Adrenal gland (tissue), 12 donors: ENCODE measurements around the gene ITPR1. TPM values are rescaled to one million over a fixed set of nuclear protein-coding genes. Genes with fewer than 3 reads are reported as not detected.

ENCODE experiments used
- DNase-seq, 7 donors: peaks; one replicate each; pipeline ENCODE4 v3.0.0-alpha.2; 2019 to 2020
- H3K27ac ChIP-seq, 5 donors: fragments of 200-600 bp; sonication (generic) in 4 of 5; 1 replicate in 3 of 5; 2 replicates in 2 of 5; pipeline versions ENCODE4 v1.5.1 to v1.8.0; 2016 to 2020; ENCODE audit warnings: mild to moderate bottlenecking in 1 of 5
- H3K27me3 ChIP-seq: fragments of 200-600 bp; 2 replicates; pipeline ENCODE4 v1.8.0; 2021
- H3K36me3 ChIP-seq, 2 donors: fragments of 200-600 bp; replicated peaks in 1 of 2; 1 replicate in 1 of 2; 2 replicates in 1 of 2; pipeline versions ENCODE4 v1.5.1 to v1.8.0; 2018 to 2022
- H3K4me1 ChIP-seq, 2 donors: fragments of 200-600 bp; replicated peaks in 1 of 2; 1 replicate in 1 of 2; 2 replicates in 1 of 2; pipeline versions ENCODE4 v1.5.1 to v1.8.0; 2018 to 2021
- H3K4me3 ChIP-seq, 4 donors: fragments of 200-600 bp; sonication (generic) in 3 of 4; one replicate each; pipeline ENCODE4 v1.5.1; 2016 to 2018
- H3K9me3 ChIP-seq, 3 donors: fragments of 200-600 bp; sonication (generic) in 1 of 3; replicated peaks in 1 of 3; 1 replicate in 2 of 3; 2 replicates in 1 of 3; pipeline versions ENCODE4 v1.5.1 to v1.8.0; 2016 to 2021
- CTCF ChIP-seq, 6 experiments: fragments of 450-650 bp in 4 of 6; fragments of 200-600 bp in 2 of 6; sonication (generic) in 1 of 6; IDR thresholded peaks; 1 replicate in 5 of 6; 2 replicates in 1 of 6; pipeline versions ENCODE4 v1.5.1 to v1.8.0; 2016 to 2021; ENCODE audit warnings: antibody characterized with exemption in 6 of 6, mild to moderate bottlenecking in 2 of 6, moderate library complexity in 1 of 6
- POLR2A ChIP-seq, 2 donors: fragments of 450-650 bp; IDR thresholded peaks; one replicate each; pipeline ENCODE4 v1.6.1; 2017; ENCODE audit warnings: antibody characterized with exemption in 2 of 2, mild to moderate bottlenecking in 2 of 2, moderate library complexity in 1 of 2
- WGBS, 4 donors: extraction: QIAGEN DNeasy Blood & Tissue Kit in 2 of 4; methylation state at CpG; one replicate each; pipeline versions ENCODE4 v1.1.5 to v1.1.7; 2013 to 2017; 5-methylcytosine and 5-hydroxymethylcytosine counted together
- intact Hi-C, 2 donors: fragments of 100-400 bp; cut with DNase I; formaldehyde crosslinking; loops; one replicate each; pipeline versions ENCODE4 v1.14.1 to v1.15.0; 2022 to 2023
- polyA plus RNA-seq, 3 donors: library from polyadenylated mRNA; stranded (reverse); fragments of 200-250 nt in 2 of 3; fragments of 350-450 nt in 1 of 3; fragmentation: Illumina TruSeq in 1 of 3; extraction: RNeasy Lipid Tissue Mini Kit (QIAGEN cat#74804) in 1 of 3; gene quantifications; one replicate each; pipeline ENCODE4 v1.2.3, GENCODE V29; 2013 to 2014
- total RNA-seq, 9 donors: library from RNA; depleted of rRNA in 4 of 9; stranded (reverse); fragments of >200 nt in 4 of 9; fragments of 120-200 nt in 1 of 9; fragmentation: NEBNext Ultra II Directional in 1 of 9; extraction: Animal tissue kit (Norgen Biotek cat#: 25700) in 1 of 9; gene quantifications; one replicate each; pipeline versions ENCODE4 v1.1.0 to v1.2.4, GENCODE V29; 2013 to 2023
- donor health status: healthy with polysubstance abuse.
- donor health status: Bipolar disorder and iron deficiency.
- donor health status: DM: yes; HTN: yes; CAD: no.
- donor health status: DM: no; HTN: no; CAD: no.
- donor health status: DM: no; HTN: no; CAD: no.
- donor health status: DM: yes; HTN: yes; CAD: no.

ITPR1 gene
- total and polyA plus RNA-seq, 12 donors: 21.6 to 198 (median 76.6) TPM

GRCh38 chr3:4548780-4549179, 55.6 kb downstream of the ITPR1 start:
- H3K4me3 ChIP-seq: no peak overlapping the region
- peaks cover 24 to 59% of the 10 kb centered on the region in 2 donors for H3K4me1 ChIP-seq
- no peak for TF ChIP-seq POLR2A (IDR thresholded peaks at IDR 0.05)
- no peak for TF ChIP-seq CTCF (IDR thresholded peaks at IDR 0.05)
- WGBS, 4 donors: 62 to 93% (median 88%) methylated on average over 2 of the region's 2 CpGs
- intact Hi-C loops: no loop called here
- H3K27ac ChIP-seq: no peak overlapping the region
- H3K27me3 ChIP-seq: no peaks in the 10 kb centered on the region
- H3K36me3 ChIP-seq: no peaks in the 10 kb centered on the region
- H3K9me3 ChIP-seq: no peaks in the 10 kb centered on the region
- DNase-seq: no peak

GRCh38 chr3:4549896-4550295, 56.7 kb downstream of the ITPR1 start:
- Histone ChIP-seq H3K9me3 (no peaks in the 10 kb centered on the region), H3K4me1 (peaks cover 24 to 59% of the 10 kb centered on the region in 2 donors), H3K36me3 (no peaks in the 10 kb centered on the region), H3K4me3 (no peak overlapping the region), H3K27ac (peak overlapping the region in 2 of 5 donors; percentile 27 to 72), H3K27me3 (no peaks in the 10 kb centered on the region)
- DNase-seq: no peak
- no peak for TF ChIP-seq CTCF (IDR thresholded peaks at IDR 0.05)
- no peak for TF ChIP-seq POLR2A (IDR thresholded peaks at IDR 0.05)
- intact Hi-C loops: no loop called here
- 62 to 81% (median 73%) methylated on average over 4 of the region's 4 CpGs for WGBS, 4 donors

DNA sequence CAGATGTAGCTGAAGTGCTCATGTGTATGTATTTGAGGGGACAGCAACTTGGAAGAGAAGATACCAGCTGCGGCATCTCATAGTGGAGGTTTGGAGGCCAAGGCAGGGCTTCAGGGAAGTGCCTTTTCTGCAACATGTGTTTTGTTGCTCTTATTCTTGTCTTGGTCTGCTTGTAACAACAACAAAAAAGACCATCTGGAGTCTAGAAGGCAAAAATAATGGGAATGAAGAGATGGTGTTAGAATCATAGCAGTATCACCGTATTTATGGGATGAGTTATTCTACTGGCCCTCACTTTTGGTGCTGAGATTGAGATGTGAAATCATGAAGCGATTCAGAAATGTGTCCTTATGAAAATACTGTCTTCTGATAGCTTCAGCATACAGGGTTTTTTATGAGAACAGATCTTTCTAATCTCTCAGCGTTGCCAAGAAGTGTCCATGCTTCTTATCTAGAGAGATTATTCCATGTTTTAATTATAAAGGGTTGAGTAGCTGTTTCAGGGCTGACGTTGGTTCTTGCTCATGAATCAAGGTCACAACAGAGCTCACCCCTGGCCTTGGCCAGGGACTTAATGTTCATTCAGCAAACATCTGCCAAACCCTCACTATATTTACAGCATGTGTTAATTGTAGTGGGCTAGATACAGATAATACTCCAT, 58.0 kb downstream of the ITPR1 start:
- intact Hi-C loops: no loop called here
- peaks cover 24 to 59% of the 10 kb centered on the region in 2 donors for H3K4me1 ChIP-seq
- peak overlapping the region; percentile 36 to 74 (median 68) for H3K27ac ChIP-seq
- no peak for TF ChIP-seq CTCF (IDR thresholded peaks at IDR 0.05)
- TF ChIP-seq POLR2A (IDR thresholded peaks at IDR 0.05): no peak
- DNase-seq: peak; percentile 53 to 88 (median 79)
- no peaks in the 10 kb centered on the region for H3K27me3 ChIP-seq
- no peak overlapping the region for H3K4me3 ChIP-seq
- no peaks in the 10 kb centered on the region for H3K9me3 ChIP-seq
- WGBS, 4 donors: 36 to 55% (median 44%) methylated on average over 5 of the region's 5 CpGs
- no peaks in the 10 kb centered on the region for H3K36me3 ChIP-seq

GRCh38 chr3:4551794-4552442, 58.8 kb downstream of the ITPR1 start:
- WGBS, 4 donors: 34 to 54% (median 52%) methylated on average over 4 of the region's 4 CpGs
- no peaks in the 10 kb centered on the region for H3K9me3 ChIP-seq
- H3K4me3 ChIP-seq: no peak overlapping the region
- H3K36me3 ChIP-seq: no peaks in the 10 kb centered on the region
- intact Hi-C loops: no loop called here
- H3K27me3 ChIP-seq: no peaks in the 10 kb centered on the region
- TF ChIP-seq CTCF (IDR thresholded peaks at IDR 0.05) (no peak), POLR2A (IDR thresholded peaks at IDR 0.05) (no peak)
- no peak for DNase-seq
- H3K4me1 ChIP-seq: peaks cover 20 to 52% of the 10 kb centered on the region in 2 donors
- H3K27ac ChIP-seq: peak overlapping the region in 4 of 5 donors; percentile 49 to 74 (median 70)
